ENCODE data around the gene APPL1. TPM values are rescaled to one million over a fixed set of nuclear protein-coding genes. Genes with fewer than 3 reads are reported as not detected.

APPL1 gene
- total RNA-seq, 2 donors from 2014 or later = 25.8 to 34.9 TPM

DNA sequence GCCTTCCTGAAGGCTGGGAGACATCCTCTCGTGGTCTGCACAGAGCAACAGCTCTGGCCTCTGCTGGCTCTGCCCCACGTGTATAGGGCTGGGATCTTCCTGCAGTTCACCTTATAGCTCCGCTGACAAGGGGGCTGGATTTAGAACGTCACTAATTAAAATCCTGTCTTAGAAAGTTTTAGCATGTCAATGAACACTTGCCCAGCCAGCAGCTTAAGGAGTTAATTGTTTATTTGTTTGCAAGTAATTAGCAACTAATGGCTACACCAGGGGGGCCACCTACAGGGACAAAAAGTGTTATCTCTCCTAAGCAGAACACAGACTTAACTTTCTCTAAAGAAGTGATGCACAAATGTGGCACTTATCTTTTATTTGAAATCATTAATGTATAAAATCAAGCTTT lies 27.6 kb upstream of the APPL1 start, which contains the start of gene HESX1:
Gene HESX1, minus strand, starts transcription at position 84 of the 403 bp plus-strand sequence. Its CDS starts 60 bp downstream, at position 24.
- Histone ChIP-seq H3K27me3 (no peaks in the 10 kb centered on the region), H3K9me3 (no peaks in the 10 kb centered on the region), H3K27ac (no peak within 1 kb of the TSS), H3K4me3 (no peak within 1 kb of the TSS), H3K9ac (ENCODE audit: low read depth in 2 of 2, low read length in 2 of 2) (no peak within 1 kb of the TSS), H3K4me1 (no peaks in the 10 kb centered on the region), H3K36me3 (no peaks in the 10 kb centered on the region)
- TF ChIP-seq, protein P1, sequence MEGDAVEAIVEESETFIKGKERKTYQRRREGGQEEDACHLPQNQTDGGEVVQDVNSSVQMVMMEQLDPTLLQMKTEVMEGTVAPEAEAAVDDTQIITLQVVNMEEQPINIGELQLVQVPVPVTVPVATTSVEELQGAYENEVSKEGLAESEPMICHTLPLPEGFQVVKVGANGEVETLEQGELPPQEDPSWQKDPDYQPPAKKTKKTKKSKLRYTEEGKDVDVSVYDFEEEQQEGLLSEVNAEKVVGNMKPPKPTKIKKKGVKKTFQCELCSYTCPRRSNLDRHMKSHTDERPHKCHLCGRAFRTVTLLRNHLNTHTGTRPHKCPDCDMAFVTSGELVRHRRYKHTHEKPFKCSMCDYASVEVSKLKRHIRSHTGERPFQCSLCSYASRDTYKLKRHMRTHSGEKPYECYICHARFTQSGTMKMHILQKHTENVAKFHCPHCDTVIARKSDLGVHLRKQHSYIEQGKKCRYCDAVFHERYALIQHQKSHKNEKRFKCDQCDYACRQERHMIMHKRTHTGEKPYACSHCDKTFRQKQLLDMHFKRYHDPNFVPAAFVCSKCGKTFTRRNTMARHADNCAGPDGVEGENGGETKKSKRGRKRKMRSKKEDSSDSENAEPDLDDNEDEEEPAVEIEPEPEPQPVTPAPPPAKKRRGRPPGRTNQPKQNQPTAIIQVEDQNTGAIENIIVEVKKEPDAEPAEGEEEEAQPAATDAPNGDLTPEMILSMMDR (IDR thresholded peaks at IDR 0.05) = no peak
- intact Hi-C loops (cut with DNase I) = no loop called here
- no peak for DNase-seq

DNA sequence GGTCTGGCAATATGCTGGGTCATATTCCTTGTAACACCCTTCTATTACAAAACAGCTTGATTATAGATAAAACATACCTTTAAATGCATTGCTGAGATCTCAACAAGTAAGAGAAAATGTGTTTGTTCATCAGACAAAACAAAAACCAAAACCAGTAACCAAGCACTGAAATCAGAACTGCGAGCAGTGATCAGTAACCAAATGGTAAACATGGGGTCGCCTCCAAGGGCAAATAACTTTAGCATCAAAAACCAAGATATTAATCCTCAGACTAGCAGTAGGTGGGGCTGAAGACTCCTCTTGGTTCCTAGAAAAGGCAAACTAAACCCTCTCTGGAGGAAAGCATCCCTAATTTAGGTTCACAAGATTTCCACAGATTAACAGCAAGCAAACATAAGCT lies 21.1 kb upstream of the APPL1 start:
- Histone ChIP-seq H3K36me3 (no peaks in the 10 kb centered on the region), H3K27ac (no peak overlapping the region), H3K9me3 (no peaks in the 10 kb centered on the region), H3K9ac (ENCODE audit: low read depth in 2 of 2, low read length in 2 of 2) (no peak overlapping the region), H3K27me3 (no peaks in the 10 kb centered on the region), H3K4me1 (no peaks in the 10 kb centered on the region), H3K4me3 (no peak overlapping the region)
- intact Hi-C loops (cut with DNase I) = no loop called here
- TF ChIP-seq, protein P1 (IDR thresholded peaks at IDR 0.05) = no peak
- DNase-seq = no peak

DNA sequence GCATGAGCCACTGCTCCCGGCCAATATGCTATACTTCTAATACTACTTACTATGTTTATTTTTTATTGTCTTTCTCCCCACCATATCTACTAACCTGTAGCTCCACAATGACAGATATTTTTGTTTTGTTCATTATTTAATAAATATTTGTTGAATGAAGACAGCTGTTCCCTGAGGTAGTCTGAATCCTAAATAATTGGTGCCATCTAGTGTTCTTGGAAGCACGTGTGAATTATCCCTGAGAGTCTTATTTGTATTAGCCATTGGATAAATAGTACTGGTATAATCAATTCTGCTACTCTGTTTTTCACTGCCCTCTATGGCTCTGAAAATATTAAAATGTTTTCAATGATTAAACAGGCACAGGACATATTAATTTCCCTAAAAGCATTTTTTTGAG lies 5.6 kb upstream of the APPL1 start:
- Histone ChIP-seq H3K27me3 (no peaks in the 10 kb centered on the region), H3K27ac (no peak overlapping the region), H3K9me3 (no peaks in the 10 kb centered on the region), H3K36me3 (no peaks in the 10 kb centered on the region), H3K9ac (ENCODE audit: low read depth in 2 of 2, low read length in 2 of 2) (no peak overlapping the region), H3K4me3 (no peak overlapping the region), H3K4me1 (no peaks in the 10 kb centered on the region)
- intact Hi-C loops (cut with DNase I) = loop anchor here (5.0 kb wide), 1 partner anchor 125 kb away; no protein-coding TSS in a partner anchor
- TF ChIP-seq, protein P1 (IDR thresholded peaks at IDR 0.05) = no peak
- no peak for DNase-seq

DNA sequence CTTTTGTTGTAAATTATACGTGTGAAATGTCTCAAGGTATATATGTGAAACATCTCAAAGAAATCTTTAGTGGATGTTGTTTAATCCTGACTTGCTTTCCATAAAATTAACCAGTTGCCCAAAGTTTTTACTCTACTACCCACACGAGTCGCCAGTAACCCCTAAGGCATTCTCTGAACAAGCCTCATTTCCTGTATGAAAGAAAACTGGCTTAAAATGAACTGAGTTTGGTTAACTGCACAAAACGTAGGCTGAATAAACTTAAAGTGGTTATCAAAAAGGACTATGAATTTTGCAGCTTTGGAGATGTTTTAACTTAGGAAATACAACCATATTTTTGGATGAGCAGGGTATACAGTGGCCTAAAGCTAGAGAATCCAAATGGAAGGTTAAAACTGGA lies 2.7 kb upstream of the APPL1 start:
- no peak overlapping the region for H3K4me3 ChIP-seq
- intact Hi-C loops (cut with DNase I) = loop anchor here (5.0 kb wide), 2 partner anchors 58 to 128 kb away; partner anchors contain the start of gene IL17RD
- no peaks in the 10 kb centered on the region for H3K4me1 ChIP-seq
- H3K9ac ChIP-seq (ENCODE audit: low read depth in 2 of 2, low read length in 2 of 2) = no peak overlapping the region
- H3K9me3 ChIP-seq = no peaks in the 10 kb centered on the region
- TF ChIP-seq, protein P1 (IDR thresholded peaks at IDR 0.05) = no peak
- H3K27ac ChIP-seq = no peak overlapping the region
- no peaks in the 10 kb centered on the region for H3K27me3 ChIP-seq
- DNase-seq = no peak
- no peaks in the 10 kb centered on the region for H3K36me3 ChIP-seq

DNA sequence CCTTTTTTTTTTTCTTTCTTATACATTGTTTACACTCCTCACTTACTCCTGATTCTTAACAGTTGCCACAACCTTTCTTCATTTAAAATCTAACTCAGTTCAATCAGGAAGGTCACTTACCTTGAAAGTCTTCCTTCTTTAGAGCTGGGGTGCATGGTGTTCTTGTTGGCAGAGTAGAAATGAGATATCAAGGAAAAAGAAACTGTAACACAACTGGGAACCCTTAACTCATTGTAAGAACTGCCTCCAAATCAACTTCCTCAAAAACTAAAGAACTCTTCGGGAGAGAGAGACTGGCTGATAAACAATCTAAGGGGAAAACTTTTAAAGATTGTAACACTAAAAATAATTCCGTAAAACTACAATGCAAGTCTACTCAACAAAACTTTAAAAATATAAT lies 1.4 kb upstream of the APPL1 start:
- intact Hi-C loops (cut with DNase I) = loop anchor here (5.0 kb wide), 1 partner anchor 59 kb away; the partner anchor contains the start of gene IL17RD
- no peak for DNase-seq
- TF ChIP-seq, protein P1 (IDR thresholded peaks at IDR 0.05) = no peak
- Histone ChIP-seq H3K9ac (ENCODE audit: low read depth in 2 of 2, low read length in 2 of 2) (no peak overlapping the region), H3K9me3 (no peaks in the 10 kb centered on the region), H3K4me1 (no peaks in the 10 kb centered on the region), H3K36me3 (no peaks in the 10 kb centered on the region), H3K27ac (no peak overlapping the region), H3K27me3 (no peaks in the 10 kb centered on the region), H3K4me3 (no peak overlapping the region)

All from colonic mucosa (tissue), 4 donors.